ENCODE data around the gene NINJ1.

NINJ1 gene

GRCh38 chr9:93086447-93087224 is 47.4 kb downstream of the NINJ1 start:
- no peak for DNase-seq

- no peak for DNase-seq
Measured at GRCh38 chr9:93085676-93086075, 48.4 kb downstream of the NINJ1 start.

GRCh38 chr9:93084471-93084881 is 49.6 kb downstream of the NINJ1 start:
- no peak for DNase-seq

GRCh38 chr9:93083592-93084470 is 50.2 kb downstream of the NINJ1 start:
- DNase-seq = no peak

GRCh38 chr9:93082841-93083411 is 51.1 kb downstream of the NINJ1 start:
- DNase-seq = no peak

- DNase-seq = no peak
Measured at GRCh38 chr9:93081931-93082330, 52.1 kb downstream of the NINJ1 start.

GRCh38 chr9:93081081-93081529 is 52.9 kb downstream of the NINJ1 start:
- no peak for DNase-seq

GRCh38 chr9:93080406-93080805 is 53.6 kb downstream of the NINJ1 start:
- no peak for DNase-seq

GRCh38 chr9:93079371-93079770 is 54.7 kb downstream of the NINJ1 start:
- no peak for DNase-seq

GRCh38 chr9:93077811-93078210 is 56.2 kb downstream of the NINJ1 start:
- DNase-seq = no peak

GRCh38 chr9:93077367-93077766 is 56.7 kb downstream of the NINJ1 start:
- DNase-seq = no peak

GRCh38 chr9:93076792-93077128 is 57.3 kb downstream of the NINJ1 start:
- no peak for DNase-seq

- DNase-seq = no peak
Measured at GRCh38 chr9:93076101-93076791, 57.8 kb downstream of the NINJ1 start.

GRCh38 chr9:93072383-93072795 is 61.7 kb downstream of the NINJ1 start:
- DNase-seq = no peak
